Psoas muscle (tissue), 8 donors: Measurements from ENCODE around the gene WHRN. TPM values are rescaled to one million over a fixed set of nuclear protein-coding genes. Genes with fewer than 3 reads are reported as not detected.

Experiments used
- ATAC-seq, 4 donors: fragments of 200-7000 bp; cut with Tn5 transposase; one replicate each; pipeline ENCODE4 v1.9.1; 2020; ENCODE audit warnings: moderate library complexity in 3 of 4, mild to moderate bottlenecking in 2 of 4
- DNase-seq, 2 donors: peaks; one replicate each; pipeline ENCODE4 v3.0.0-alpha.2; 2020
- H3K27ac ChIP-seq: fragments of 200-600 bp; one replicate; pipeline ENCODE4 v1.8.0; 2022
- H3K27me3 ChIP-seq, 3 donors: fragments of 200-600 bp in 1 of 3; one replicate each; pipeline versions ENCODE4 v1.6.1 to v1.8.0; 2013 to 2022; ENCODE audit warnings: low read length in 2 of 3, mild to moderate bottlenecking in 2 of 3, moderate library complexity in 1 of 3; ENCODE audit not compliant: insufficient read depth in 3 of 3
- H3K36me3 ChIP-seq, 2 donors: fragments of 200-600 bp in 1 of 2; one replicate each; pipeline versions ENCODE4 v1.6.1 to v1.8.0; 2013 to 2022; ENCODE audit warnings: low read depth in 1 of 2, mild to moderate bottlenecking in 1 of 2, moderate library complexity in 1 of 2; ENCODE audit not compliant: insufficient read depth in 1 of 2
- H3K4me1 ChIP-seq: fragments of 200-600 bp; one replicate; pipeline ENCODE4 v1.8.0; 2022
- H3K4me3 ChIP-seq: fragments of 200-600 bp; one replicate; pipeline ENCODE4 v1.8.0; 2022; ENCODE audit warnings: mild to moderate bottlenecking
- H3K9me3 ChIP-seq: fragments of 200-600 bp; one replicate; pipeline ENCODE4 v1.8.0; 2022
- CTCF ChIP-seq: fragments of 200-600 bp; IDR thresholded peaks from one replicate; pipeline ENCODE4 v1.8.0; 2022; ENCODE audit warnings: antibody characterized with exemption
- WGBS, 3 donors: extraction: QIAGEN DNeasy Blood & Tissue Kit; methylation state at CpG; one replicate each; pipeline versions ENCODE4 v1.1.6 to v1.1.7; 2013; 5-methylcytosine and 5-hydroxymethylcytosine counted together
- intact Hi-C, 2 donors: fragments of 100-400 bp; cut with DNase I; formaldehyde crosslinking; loops; one replicate each; pipeline versions ENCODE4 v1.11.0 to v1.14.2; 2022
- polyA plus RNA-seq, 3 donors: library from polyadenylated mRNA; stranded (reverse); fragments of 200-250 nt; gene quantifications; one replicate each; pipeline ENCODE4 v1.2.3, GENCODE V29; 2013
- total RNA-seq, 4 donors: library from RNA; stranded (reverse); fragmentation: NEBNext Ultra II Directional in 2 of 4; extraction: Animal tissue kit (Norgen Biotek cat#: 25700) in 2 of 4; gene quantifications; one replicate each; pipeline versions ENCODE4 v1.2.1 to v1.2.4, GENCODE V29; 2021 to 2023
- donor health status: healthy with polysubstance abuse.
- donor health status: DM: no; HTN: no; CAD: no; lungs with moderate emphysema.
- donor health status: Bipolar disorder and iron deficiency.
- donor health status: healthy.
- donor health status: DM: yes; HTN: yes; CAD: no.
- donor health status: DM: no; HTN: no; CAD: no.
- donor health status: DM: no; HTN: no; CAD: no.
- donor health status: DM: yes; HTN: yes; CAD: no.

The WHRN gene
- total and polyA plus RNA-seq, 7 donors = 0.07 to 0.62 (median 0.15) TPM

- no peaks in the 10 kb centered on the region for H3K36me3 ChIP-seq
- no peak for ATAC-seq
- DNase-seq = no peak
- H3K4me1 ChIP-seq = no peaks in the 10 kb centered on the region
- no peak for TF ChIP-seq CTCF
- H3K4me3 ChIP-seq = no peak overlapping the region
- H3K27me3 ChIP-seq = no peaks in the 10 kb centered on the region
- intact Hi-C loops = no loop called here
- no peaks in the 10 kb centered on the region for H3K9me3 ChIP-seq
- 36 to 52% (median 40%) methylated on average over 12 of the region's 12 CpGs for WGBS, 3 donors
- no peak overlapping the region for H3K27ac ChIP-seq
These were observed 52.8 kb downstream of the WHRN start for GRCh38 chr9:114452219-114453165.

GRCh38 chr9:114451707-114452031 is 53.6 kb downstream of the WHRN start:
- intact Hi-C loops = no loop called here
- Histone ChIP-seq H3K9me3 (no peaks in the 10 kb centered on the region), H3K4me1 (no peaks in the 10 kb centered on the region), H3K27me3 (no peaks in the 10 kb centered on the region), H3K36me3 (no peaks in the 10 kb centered on the region), H3K27ac (no peak overlapping the region), H3K4me3 (no peak overlapping the region)
- no peak for TF ChIP-seq CTCF
- ATAC-seq (no peak), DNase-seq (no peak)
- WGBS, 3 donors = 92 to 100% (median 100%) methylated on average over 1 of the region's 1 CpG

- DNase-seq = no peak
- Histone ChIP-seq H3K27ac (no peak overlapping the region), H3K9me3 (no peaks in the 10 kb centered on the region), H3K27me3 (no peaks in the 10 kb centered on the region), H3K4me3 (no peak overlapping the region), H3K36me3 (no peaks in the 10 kb centered on the region), H3K4me1 (no peaks in the 10 kb centered on the region)
- 75 to 80% (median 78%) methylated on average over 12 of the region's 12 CpGs for WGBS, 3 donors
- intact Hi-C loops = no loop called here
- no peak for TF ChIP-seq CTCF
- no peak for ATAC-seq
These were observed 54.2 kb downstream of the WHRN start for GRCh38 chr9:114450833-114451706.

GRCh38 chr9:114450181-114450580 is 55.1 kb downstream of the WHRN start:
- Histone ChIP-seq H3K27me3 (no peaks in the 10 kb centered on the region), H3K4me3 (no peak overlapping the region), H3K36me3 (no peaks in the 10 kb centered on the region), H3K9me3 (no peaks in the 10 kb centered on the region), H3K4me1 (no peaks in the 10 kb centered on the region), H3K27ac (no peak overlapping the region)
- TF ChIP-seq CTCF = no peak
- DNase-seq = no peak
- ATAC-seq = no peak
- 54 to 64% (median 57%) methylated on average over 3 of the region's 3 CpGs for WGBS, 3 donors
- intact Hi-C loops = no loop called here
